MM.1S (cell line): Measurements from ENCODE around the gene MAP2K6.

Experiments
- DNase-seq: peaks from one replicate; pipeline ENCODE4 v3.0.0-alpha.2; 2015
- H2AFZ ChIP-seq: fragments of 300-600 bp; sonication (generic); 2 replicates; pipeline ENCODE4 v1.6.0; 2016; ENCODE audit warnings: antibody characterized with exemption, low read length
- H3F3A ChIP-seq: fragments of 300-600 bp; sonication (generic); 2 replicates; pipeline ENCODE4 v1.6.1; 2016; ENCODE audit warnings: mild to moderate bottlenecking, antibody characterized with exemption, low read length, moderate library complexity, mixed read lengths; ENCODE audit not compliant: insufficient read depth
- H3K27ac ChIP-seq: fragments of 300-600 bp; sonication (generic); 2 replicates; pipeline ENCODE4 v1.5.1; 2016; ENCODE audit warnings: mild to moderate bottlenecking, low read length
- H3K27me3 ChIP-seq: fragments of 300-600 bp; sonication (generic); replicated peaks from 2 replicates; pipeline ENCODE4 v1.6.0; 2016; ENCODE audit warnings: low read length; ENCODE audit not compliant: insufficient read depth
- H3K36me3 ChIP-seq: fragments of 300-600 bp; sonication (generic); replicated peaks from 2 replicates; pipeline ENCODE4 v1.6.1; 2016; ENCODE audit warnings: mild to moderate bottlenecking, low read length, mixed read lengths; ENCODE audit not compliant: insufficient read depth
- H3K4me1 ChIP-seq: fragments of 300-600 bp; sonication (generic); 2 replicates; pipeline ENCODE4 v1.6.1; 2016; ENCODE audit warnings: low read length, mixed read lengths
- H3K4me2 ChIP-seq: fragments of 300-600 bp; sonication (generic); 2 replicates; pipeline ENCODE4 v1.6.0; 2016; ENCODE audit warnings: low read depth, low read length
- H3K4me3 ChIP-seq: fragments of 300-600 bp; sonication (generic); 2 replicates; pipeline ENCODE4 v1.5.1; 2016; ENCODE audit warnings: low read length, mixed read lengths
- H3K79me2 ChIP-seq: fragments of 300-600 bp; sonication (generic); 2 replicates; pipeline ENCODE4 v1.6.1; 2016; ENCODE audit warnings: mixed run types, low read length, mixed read lengths
- H3K9ac ChIP-seq: fragments of 300-600 bp; sonication (generic); 2 replicates; pipeline ENCODE4 v1.6.1; 2016; ENCODE audit warnings: low read length, mixed read lengths
- H3K9me2 ChIP-seq: fragments of 300-600 bp; sonication (generic); replicated peaks from 2 replicates; pipeline ENCODE4 v1.6.1; 2016; ENCODE audit warnings: mild to moderate bottlenecking, low read length, mixed read lengths; ENCODE audit not compliant: insufficient read depth
- H3K9me3 ChIP-seq: fragments of 300-600 bp; sonication (generic); replicated peaks from 2 replicates; pipeline ENCODE4 v1.6.1; 2016; ENCODE audit warnings: mild to moderate bottlenecking, low read length, mixed read lengths; ENCODE audit not compliant: insufficient read depth
- H4K20me1 ChIP-seq: fragments of 300-600 bp; sonication (generic); 2 replicates; pipeline ENCODE4 v1.6.1; 2016; ENCODE audit warnings: mild to moderate bottlenecking, low read length, moderate library complexity, mixed read lengths; ENCODE audit not compliant: insufficient read depth
- EZH2 ChIP-seq: fragments of 300-600 bp; sonication (generic); optimal IDR thresholded peaks from 2 replicates; pipeline ENCODE3; 2017; ENCODE audit warnings: low read depth, mild to moderate bottlenecking, antibody characterized with exemption, low read length, mixed read lengths
- EZH2phosphoT487 ChIP-seq: fragments of 300-600 bp; sonication (generic); IDR thresholded peaks from 2 replicates; pipeline ENCODE4 v1.6.1; 2018; ENCODE audit warnings: antibody characterized with exemption, low read length
- TF ChIP-seq, protein P1 (sequence below): fragments of 300-600 bp; sonication (generic); IDR thresholded peaks from 2 replicates; pipeline ENCODE4 v1.5.1; 2016; ENCODE audit warnings: antibody characterized with exemption, low read length, mixed read lengths

The MAP2K6 gene

DNA sequence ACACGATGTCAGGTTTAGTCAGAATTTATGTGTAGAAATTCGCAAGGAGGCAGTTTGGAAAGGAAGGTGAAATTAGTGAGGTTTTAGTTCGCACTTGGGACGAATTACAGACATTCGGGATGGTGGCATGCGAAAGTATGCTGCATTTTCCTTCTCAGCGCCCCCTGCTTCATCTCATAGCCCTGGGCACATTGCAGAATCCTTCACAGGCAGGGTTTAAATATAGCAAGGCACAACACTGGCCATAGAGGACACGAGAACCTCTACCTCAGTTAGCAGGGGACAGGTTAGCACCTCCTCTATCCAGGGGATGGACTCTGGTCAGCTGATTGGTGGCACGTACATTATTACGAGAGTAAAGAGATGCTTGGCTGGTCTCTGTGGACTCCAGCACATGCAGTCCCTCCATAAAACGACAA lies 47.5 kb downstream of the MAP2K6 start:
- Histone ChIP-seq H3K9ac (no peak overlapping the region), H3K4me1 (0 out of 2 replicates have a peak, but pooled peaks cover 4% of the 10 kb centered on the region), H3K4me2 (no peak overlapping the region), H3K4me3 (no peak overlapping the region), H3K9me3 (no peaks in the 10 kb centered on the region), H3K9me2 (no peaks in the 10 kb centered on the region), H3K36me3 (no peaks in the 10 kb centered on the region), H3K79me2 (no peaks in the 10 kb centered on the region), H2AFZ (no peak overlapping the region), H3K27me3 (no peaks in the 10 kb centered on the region), H3K27ac (no peak overlapping the region), H4K20me1 (no peaks in the 10 kb centered on the region), H3F3A (no peaks in the 10 kb centered on the region)
- DNase-seq, result no peak
- TF ChIP-seq EZH2phosphoT487 (no peak), EZH2 (no peak)
- TF ChIP-seq, protein P1, sequence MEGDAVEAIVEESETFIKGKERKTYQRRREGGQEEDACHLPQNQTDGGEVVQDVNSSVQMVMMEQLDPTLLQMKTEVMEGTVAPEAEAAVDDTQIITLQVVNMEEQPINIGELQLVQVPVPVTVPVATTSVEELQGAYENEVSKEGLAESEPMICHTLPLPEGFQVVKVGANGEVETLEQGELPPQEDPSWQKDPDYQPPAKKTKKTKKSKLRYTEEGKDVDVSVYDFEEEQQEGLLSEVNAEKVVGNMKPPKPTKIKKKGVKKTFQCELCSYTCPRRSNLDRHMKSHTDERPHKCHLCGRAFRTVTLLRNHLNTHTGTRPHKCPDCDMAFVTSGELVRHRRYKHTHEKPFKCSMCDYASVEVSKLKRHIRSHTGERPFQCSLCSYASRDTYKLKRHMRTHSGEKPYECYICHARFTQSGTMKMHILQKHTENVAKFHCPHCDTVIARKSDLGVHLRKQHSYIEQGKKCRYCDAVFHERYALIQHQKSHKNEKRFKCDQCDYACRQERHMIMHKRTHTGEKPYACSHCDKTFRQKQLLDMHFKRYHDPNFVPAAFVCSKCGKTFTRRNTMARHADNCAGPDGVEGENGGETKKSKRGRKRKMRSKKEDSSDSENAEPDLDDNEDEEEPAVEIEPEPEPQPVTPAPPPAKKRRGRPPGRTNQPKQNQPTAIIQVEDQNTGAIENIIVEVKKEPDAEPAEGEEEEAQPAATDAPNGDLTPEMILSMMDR, result no peak

DNA sequence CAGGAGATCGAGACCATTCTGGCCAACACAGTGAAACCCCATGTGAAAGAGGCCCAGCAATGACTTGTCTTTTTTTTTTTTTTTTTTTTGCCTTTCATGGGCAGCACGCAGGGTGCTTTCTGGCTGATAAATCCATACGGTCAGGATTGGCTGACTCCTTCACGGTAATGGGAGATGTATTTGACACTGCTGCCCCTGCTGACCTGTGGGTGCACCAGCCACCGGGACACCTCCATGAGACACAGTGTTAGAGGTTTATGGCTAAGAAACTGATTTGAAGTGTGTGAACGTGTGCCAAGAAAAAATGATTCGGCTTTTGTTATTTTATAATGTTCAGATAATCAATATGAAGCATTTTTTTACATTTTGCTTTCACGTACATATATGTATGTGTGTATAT lies 48.4 kb downstream of the MAP2K6 start:
- H3K9me3 ChIP-seq, result no peaks in the 10 kb centered on the region
- no peak overlapping the region for H2AFZ ChIP-seq
- H3K27ac ChIP-seq, result no peak overlapping the region
- no peak overlapping the region for H3K9ac ChIP-seq
- H3K9me2 ChIP-seq, result no peaks in the 10 kb centered on the region
- 0 out of 2 replicates have a peak, but pooled peaks cover 1% of the 10 kb centered on the region for H3K4me1 ChIP-seq
- TF ChIP-seq EZH2 (no peak), EZH2phosphoT487 (no peak)
- TF ChIP-seq, protein P1, result no peak
- no peaks in the 10 kb centered on the region for H3K79me2 ChIP-seq
- no peak for DNase-seq
- H4K20me1 ChIP-seq, result no peaks in the 10 kb centered on the region
- H3K4me2 ChIP-seq, result no peak overlapping the region
- no peak overlapping the region for H3K4me3 ChIP-seq
- H3F3A ChIP-seq, result no peaks in the 10 kb centered on the region
- no peaks in the 10 kb centered on the region for H3K27me3 ChIP-seq
- no peaks in the 10 kb centered on the region for H3K36me3 ChIP-seq

DNA sequence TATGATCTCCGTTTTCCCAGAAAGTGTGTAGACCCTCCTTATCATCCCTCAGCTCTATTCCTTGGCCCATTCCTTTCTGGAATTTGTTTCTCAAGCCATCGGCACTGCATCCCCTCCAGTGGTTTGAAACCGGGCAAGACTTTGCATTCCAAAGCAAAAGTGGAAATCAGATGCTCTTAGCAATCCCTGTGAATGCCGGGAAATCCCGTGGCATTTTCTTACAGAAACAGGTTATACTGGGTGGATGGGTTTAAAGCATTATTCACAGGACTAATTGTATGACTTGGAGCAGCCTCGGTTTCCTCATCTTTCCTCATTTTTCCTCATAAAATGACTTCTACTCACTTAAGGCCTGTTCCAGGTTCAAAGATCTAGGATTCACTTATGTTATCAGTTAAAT lies 52.0 kb downstream of the MAP2K6 start:
- TF ChIP-seq EZH2 (no peak), EZH2phosphoT487 (no peak)
- TF ChIP-seq, protein P1, result no peak
- H3K27ac ChIP-seq, result no peak overlapping the region
- DNase-seq, result no peak
- no peak overlapping the region for H3K9ac ChIP-seq
- no peaks in the 10 kb centered on the region for H3K4me1 ChIP-seq
- H4K20me1 ChIP-seq, result no peaks in the 10 kb centered on the region
- H3K79me2 ChIP-seq, result no peaks in the 10 kb centered on the region
- H3K27me3 ChIP-seq, result no peaks in the 10 kb centered on the region
- no peaks in the 10 kb centered on the region for H3K36me3 ChIP-seq
- H3K9me2 ChIP-seq, result no peaks in the 10 kb centered on the region
- no peaks in the 10 kb centered on the region for H3F3A ChIP-seq
- H3K4me3 ChIP-seq, result no peak overlapping the region
- H2AFZ ChIP-seq, result no peak overlapping the region
- H3K4me2 ChIP-seq, result no peak overlapping the region
- no peaks in the 10 kb centered on the region for H3K9me3 ChIP-seq
